Skeletal muscle cell (primary cell): ENCODE measurements around the gene CT45A2.
"Not testable (repeated sequence)": the region's sequence is repeated elsewhere in the genome, so short reads cannot be mapped to it uniquely, and the experiment has no call there.

Experiments used
- DNase-seq: peaks from one replicate; pipeline ENCODE4 v3.0.0-alpha.2; 2010; ENCODE audit warnings: low read depth
- H3K4me3 ChIP-seq: 2 replicates; pipeline ENCODE4 v1.5.1; 2011; ENCODE audit warnings: low read depth, mild to moderate bottlenecking, control low read depth, low read length, moderate library complexity

The CT45A2 gene, protein sequence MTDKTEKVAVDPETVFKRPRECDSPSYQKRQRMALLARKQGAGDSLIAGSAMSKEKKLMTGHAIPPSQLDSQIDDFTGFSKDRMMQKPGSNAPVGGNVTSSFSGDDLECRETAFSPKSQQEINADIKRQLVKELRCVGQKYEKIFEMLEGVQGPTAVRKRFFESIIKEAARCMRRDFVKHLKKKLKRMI

GRCh38 chrX:135819912-135820311 lies at the start of gene CT45A2:
Gene CT45A2 (minus strand): TSS chrX:135820012. CDS start chrX:135816265, 3,747 bp downstream.
- not testable (repeated sequence) for H3K4me3 ChIP-seq, DNase-seq

GRCh38 chrX:135854438-135854837 lies 34.6 kb upstream of the CT45A2 start, which contains the start of gene CT45A8:
Gene CT45A8 (minus strand): TSS chrX:135854538. CDS start chrX:135850783, 3,755 bp downstream.
- H3K4me3 ChIP-seq, DNase-seq: not testable (repeated sequence)

DNA sequence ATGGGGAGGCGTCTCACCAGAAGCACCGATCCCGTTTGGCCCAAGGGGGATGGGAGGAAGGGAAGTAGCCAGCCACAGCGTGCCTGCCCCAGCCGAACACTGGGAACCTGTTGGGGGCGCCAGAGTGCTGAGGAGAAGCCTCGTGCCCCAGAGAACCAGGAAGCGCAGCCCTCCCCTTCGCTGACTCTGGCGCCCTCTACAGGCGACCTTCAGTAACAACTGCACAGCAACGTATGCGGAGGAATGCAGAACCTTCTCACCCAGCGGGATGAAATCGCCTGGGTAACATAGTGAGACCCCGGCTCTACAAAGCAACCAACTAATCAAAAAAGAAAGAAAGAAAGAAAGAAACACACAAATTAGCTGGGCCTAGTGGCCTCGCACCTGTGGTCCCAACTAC lies 17.4 kb upstream of the CT45A2 start, which contains the start of gene CT45A7:
Gene CT45A7 (minus strand): TSS at position 101 of the 400 bp plus-strand sequence. CDS start 3,747 bp downstream, outside the sequence.
- not testable (repeated sequence) for DNase-seq, H3K4me3 ChIP-seq

GRCh38 chrX:135802687-135803086 lies 17.1 kb downstream of the CT45A2 start, which contains the start of gene CT45A6:
Gene CT45A6 (minus strand): TSS chrX:135802787. CDS start chrX:135798993, 3,794 bp downstream.
- not testable (repeated sequence) for DNase-seq

DNA sequence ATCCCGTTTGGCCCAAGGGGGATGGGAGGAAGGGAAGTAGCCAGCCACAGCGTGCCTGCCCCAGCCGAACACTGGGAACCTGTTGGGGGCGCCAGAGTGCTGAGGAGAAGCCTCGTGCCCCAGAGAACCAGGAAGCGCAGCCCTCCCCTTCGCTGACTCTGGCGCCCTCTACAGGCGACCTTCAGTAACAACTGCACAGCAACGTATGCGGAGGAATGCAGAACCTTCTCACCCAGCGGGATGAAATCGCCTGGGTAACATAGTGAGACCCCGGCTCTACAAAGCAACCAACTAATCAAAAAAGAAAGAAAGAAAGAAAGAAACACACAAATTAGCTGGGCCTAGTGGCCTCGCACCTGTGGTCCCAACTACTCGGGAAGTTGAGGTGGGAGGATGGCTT lies 34.4 kb downstream of the CT45A2 start, which contains the start of gene CT45A5:
Gene CT45A5 (minus strand): TSS at position 101 of the 400 bp plus-strand sequence. CDS start 3,774 bp downstream, outside the sequence.
- H3K4me3 ChIP-seq, result not testable (repeated sequence)

More at GRCh38 chrX:135802687-135803086, 17.1 kb downstream of the CT45A2 start, which contains the start of gene CT45A6:
- not testable (repeated sequence) for H3K4me3 ChIP-seq

DNA sequence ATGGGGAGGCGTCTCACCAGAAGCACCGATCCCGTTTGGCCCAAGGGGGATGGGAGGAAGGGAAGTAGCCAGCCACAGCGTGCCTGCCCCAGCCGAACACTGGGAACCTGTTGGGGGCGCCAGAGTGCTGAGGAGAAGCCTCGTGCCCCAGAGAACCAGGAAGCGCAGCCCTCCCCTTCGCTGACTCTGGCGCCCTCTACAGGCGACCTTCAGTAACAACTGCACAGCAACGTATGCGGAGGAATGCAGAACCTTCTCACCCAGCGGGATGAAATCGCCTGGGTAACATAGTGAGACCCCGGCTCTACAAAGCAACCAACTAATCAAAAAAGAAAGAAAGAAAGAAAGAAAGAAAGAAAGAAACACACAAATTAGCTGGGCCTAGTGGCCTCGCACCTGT lies 51.7 kb downstream of the CT45A2 start, which contains the start of gene CT45A3:
Gene CT45A3 (minus strand): TSS at position 101 of the 400 bp plus-strand sequence. CDS start 3,747 bp downstream, outside the sequence.
- not testable (repeated sequence) for H3K4me3 ChIP-seq, DNase-seq

More for the DNA sequence above, 34.4 kb downstream of the CT45A2 start, which contains the start of gene CT45A5:
- not testable (repeated sequence) for DNase-seq
